22Rv1 (cell line): ENCODE results near the gene MCU.

ENCODE experiments used
- CTCF ChIP-seq: fragments of 450-650 bp; IDR thresholded peaks from 2 replicates; pipeline ENCODE4 v1.5.1; 2017; ENCODE audit warnings: mild to moderate bottlenecking
- ZFX ChIP-seq: fragments of 450-650 bp; IDR thresholded peaks from 2 replicates; pipeline ENCODE4 v1.6.1; 2017; ENCODE audit warnings: antibody characterized with exemption, borderline replicate concordance

GRCh38 chr10:72898616-72899015, 206.7 kb downstream of the MCU start:
- TF ChIP-seq CTCF (no peak), ZFX (no peak)
